ENCODE measurements around the gene PUS3. TPM values are rescaled to one million over a fixed set of nuclear protein-coding genes. Genes with fewer than 3 reads are reported as not detected.
A peak's percentile ranks its signal among the peaks of the same experiment; 100 is the strongest.

PUS3 gene
- total RNA-seq, 2 experiments from 2014 or later = 20.1 to 22.9 TPM

DNA sequence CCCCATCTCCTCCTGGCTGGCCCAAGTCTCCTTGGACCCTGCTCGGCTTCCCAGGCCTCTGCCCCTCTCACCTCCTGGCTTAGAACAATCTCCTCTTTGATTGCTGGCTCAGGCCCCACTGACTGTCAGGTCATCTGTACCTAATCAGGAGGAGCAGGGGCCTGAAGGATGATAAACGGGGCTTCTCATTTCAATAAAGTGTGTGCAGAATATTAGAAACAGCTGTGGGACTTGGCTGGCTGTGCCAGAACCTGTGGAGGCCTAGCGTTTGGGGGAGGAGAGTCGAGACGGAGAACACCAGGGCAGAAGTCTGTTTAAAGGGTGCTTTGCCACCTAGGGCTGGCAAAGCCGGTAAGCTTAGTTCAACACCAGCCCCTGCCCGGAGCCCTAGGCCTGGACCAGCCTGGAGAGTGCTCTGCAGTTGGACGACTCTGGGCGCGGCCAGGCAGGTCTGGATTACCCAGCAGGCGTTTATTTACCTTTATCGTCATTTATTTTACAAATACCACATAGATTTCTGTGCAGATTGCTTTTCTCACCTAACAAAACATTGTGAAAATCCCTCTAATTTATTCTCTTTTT is 32.7 kb upstream of the PUS3 start:
- Mint-ChIP-seq H3K36me3 (no peaks in the 10 kb centered on the region), H3K4me3 (no peak overlapping the region), H3K27me3 (peaks cover 8% of the 10 kb centered on the region), H3K27ac (no peak overlapping the region), H3K4me1 (ENCODE audit: low read depth) (peaks cover 6% of the 10 kb centered on the region), H3K9me3 (no peaks in the 10 kb centered on the region)
- CTCF ChIA-PET = no interaction called here
- POLR2A ChIA-PET = no interaction called here
- DNase-seq = no peak
- intact Hi-C loops (cut with micrococcal nuclease) = no loop called here

- CTCF ChIA-PET = no interaction called here
Observed at GRCh38 chr11:125935056-125935455, 32.0 kb upstream of the PUS3 start.

DNA sequence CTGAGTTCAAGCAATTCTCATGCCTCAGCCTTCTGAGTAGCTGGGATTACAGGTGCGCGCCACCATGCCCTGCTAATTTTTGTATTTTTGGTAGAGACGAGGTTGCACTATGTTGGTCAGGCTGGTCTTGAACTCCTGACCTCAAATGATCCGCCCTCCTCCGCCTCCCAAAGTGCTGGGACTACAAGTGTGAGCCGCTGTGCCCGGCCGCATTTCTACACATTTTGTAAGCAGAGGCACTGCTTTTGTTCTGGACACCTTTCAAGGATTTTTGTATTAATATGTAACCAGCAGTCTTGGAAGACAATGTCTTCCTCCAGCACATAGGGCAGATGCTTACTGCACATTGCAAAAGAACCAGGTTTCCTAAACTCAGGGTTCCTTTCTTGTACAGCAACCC is 31.5 kb upstream of the PUS3 start:
- H3K4me1 Mint-ChIP-seq (ENCODE audit: low read depth) = peaks cover 6% of the 10 kb centered on the region
- ChIA-PET POLR2A (no interaction called here), CTCF (no interaction called here)
- intact Hi-C loops (cut with micrococcal nuclease) = no loop called here
- no peak overlapping the region for H3K27ac Mint-ChIP-seq
- H3K36me3 Mint-ChIP-seq = no peaks in the 10 kb centered on the region
- no peak for DNase-seq
- peaks cover 11% of the 10 kb centered on the region for H3K27me3 Mint-ChIP-seq
- no peaks in the 10 kb centered on the region for H3K9me3 Mint-ChIP-seq
- H3K4me3 Mint-ChIP-seq = no peak overlapping the region

More at GRCh38 chr11:125935056-125935455, 32.0 kb upstream of the PUS3 start:
- Mint-ChIP-seq H3K27me3 (peaks cover 9% of the 10 kb centered on the region), H3K36me3 (no peaks in the 10 kb centered on the region), H3K4me3 (no peak overlapping the region), H3K27ac (no peak overlapping the region), H3K9me3 (no peaks in the 10 kb centered on the region), H3K4me1 (ENCODE audit: low read depth) (peaks cover 6% of the 10 kb centered on the region)
- POLR2A ChIA-PET = no interaction called here
- DNase-seq = no peak
- intact Hi-C loops (cut with micrococcal nuclease) = no loop called here

- POLR2A ChIA-PET = no interaction called here
- Mint-ChIP-seq H3K27ac (no peak overlapping the region), H3K4me1 (ENCODE audit: low read depth) (peaks cover 4% of the 10 kb centered on the region), H3K27me3 (peaks cover 11% of the 10 kb centered on the region), H3K36me3 (no peaks in the 10 kb centered on the region), H3K4me3 (no peak overlapping the region), H3K9me3 (no peaks in the 10 kb centered on the region)
- intact Hi-C loops (cut with micrococcal nuclease) = no loop called here
- CTCF ChIA-PET = interaction anchor here (1.7 kb wide), 1 partner anchor 9 kb away, joined by 3 read pairs; no protein-coding TSS in a partner anchor
- DNase-seq = peak; percentile 17
Observed at GRCh38 chr11:125933030-125933813, 30.2 kb upstream of the PUS3 start.

DNA sequence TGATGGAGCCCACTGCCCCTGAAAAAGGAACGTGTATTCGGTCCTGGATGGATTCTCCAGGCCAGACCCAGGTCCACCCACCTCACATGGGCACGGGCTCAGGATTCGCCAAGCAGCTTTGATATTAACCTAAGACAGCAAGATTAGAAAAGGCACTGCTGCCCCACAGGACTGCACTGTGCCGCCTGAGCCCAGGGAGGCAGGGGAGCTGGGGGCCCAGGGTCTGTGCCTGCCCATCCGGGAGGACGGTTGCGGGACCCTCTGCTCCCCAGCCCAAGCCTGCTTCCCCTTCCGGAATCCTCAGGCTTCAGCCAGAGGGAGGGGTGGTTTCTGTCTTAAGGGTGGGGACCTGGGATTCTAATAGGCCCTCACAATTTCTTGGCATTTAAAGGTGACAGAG is 29.3 kb upstream of the PUS3 start:
- POLR2A ChIA-PET = no interaction called here
- H3K4me3 Mint-ChIP-seq = no peak overlapping the region
- CTCF ChIA-PET = interaction anchor here (1.7 kb wide), 1 partner anchor 10 kb away, joined by 3 read pairs; no protein-coding TSS in a partner anchor
- no peak overlapping the region for H3K27ac Mint-ChIP-seq
- H3K4me1 Mint-ChIP-seq (ENCODE audit: low read depth) = peaks cover 3% of the 10 kb centered on the region
- no peak for DNase-seq
- H3K9me3 Mint-ChIP-seq = no peaks in the 10 kb centered on the region
- H3K27me3 Mint-ChIP-seq = peaks cover 11% of the 10 kb centered on the region
- H3K36me3 Mint-ChIP-seq = no peaks in the 10 kb centered on the region
- intact Hi-C loops (cut with micrococcal nuclease) = no loop called here

DNA sequence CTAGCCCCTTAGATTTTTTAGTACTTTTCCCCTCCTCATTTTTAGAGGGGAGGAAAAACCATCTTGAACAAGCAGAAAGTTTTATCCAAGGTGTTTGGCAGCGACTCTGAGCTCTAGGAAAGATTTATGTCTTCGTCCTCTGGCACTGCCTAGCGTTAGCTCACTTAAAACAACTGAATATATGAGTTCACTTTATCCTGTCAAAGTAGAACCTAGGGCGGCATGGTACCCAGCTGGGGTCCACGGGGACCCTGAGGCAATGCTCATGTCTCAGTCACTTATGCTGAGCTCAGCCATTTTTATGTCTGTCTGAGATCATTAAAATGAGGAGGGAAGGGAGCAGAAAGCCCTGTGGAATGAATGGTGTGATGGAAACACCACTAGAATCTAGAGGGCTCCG is 28.7 kb upstream of the PUS3 start:
- peaks cover 17% of the 10 kb centered on the region for H3K27me3 Mint-ChIP-seq
- H3K4me3 Mint-ChIP-seq = no peak overlapping the region
- CTCF ChIA-PET = interaction anchor here (1.7 kb wide), 1 partner anchor 11 kb away, joined by 3 read pairs; no protein-coding TSS in a partner anchor
- H3K9me3 Mint-ChIP-seq = no peaks in the 10 kb centered on the region
- peaks cover 3% of the 10 kb centered on the region for H3K4me1 Mint-ChIP-seq (ENCODE audit: low read depth)
- no peak for DNase-seq
- POLR2A ChIA-PET = no interaction called here
- intact Hi-C loops (cut with micrococcal nuclease) = no loop called here
- no peaks in the 10 kb centered on the region for H3K36me3 Mint-ChIP-seq
- H3K27ac Mint-ChIP-seq = no peak overlapping the region

- Mint-ChIP-seq H3K36me3 (no peaks in the 10 kb centered on the region), H3K4me3 (no peak overlapping the region), H3K9me3 (no peaks in the 10 kb centered on the region), H3K4me1 (ENCODE audit: low read depth) (peaks cover 3% of the 10 kb centered on the region), H3K27ac (no peak overlapping the region), H3K27me3 (peaks cover 17% of the 10 kb centered on the region)
- intact Hi-C loops (cut with micrococcal nuclease) = no loop called here
- ChIA-PET POLR2A (no interaction called here), CTCF (interaction anchor here (2.0 kb wide), 1 partner anchor 9 kb away, joined by 5 read pairs; no protein-coding TSS in a partner anchor)
- DNase-seq = no peak
Observed at GRCh38 chr11:125931116-125931515, 28.1 kb upstream of the PUS3 start.

DNA sequence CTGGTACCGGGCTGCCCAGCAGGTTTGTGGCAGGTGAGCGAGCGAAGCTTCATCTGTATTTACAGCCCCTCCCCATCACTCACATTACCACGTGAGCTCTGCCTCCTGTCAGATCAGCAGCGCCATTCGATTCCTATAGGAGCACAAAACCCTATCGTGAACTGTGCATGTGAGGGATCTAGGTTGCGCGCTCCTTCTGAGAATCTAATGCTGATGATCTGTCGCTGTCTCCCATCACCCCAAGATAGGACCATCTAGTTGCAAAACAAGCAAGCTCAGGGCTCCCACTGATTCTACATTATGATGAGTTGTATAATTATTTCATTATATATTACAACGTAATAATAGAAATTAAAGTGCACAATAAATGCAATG is 27.1 kb upstream of the PUS3 start:
- Mint-ChIP-seq H3K27me3 (peaks cover 17% of the 10 kb centered on the region), H3K4me3 (no peak overlapping the region), H3K4me1 (ENCODE audit: low read depth) (peaks cover 3% of the 10 kb centered on the region), H3K9me3 (no peaks in the 10 kb centered on the region), H3K27ac (no peak overlapping the region), H3K36me3 (no peaks in the 10 kb centered on the region)
- DNase-seq = no peak
- POLR2A ChIA-PET = no interaction called here
- CTCF ChIA-PET = interaction anchor here (1.1 to 2.0 kb wide), 2 partner anchors 10 to 12 kb away, joined by 3 to 5 read pairs; no protein-coding TSS in a partner anchor
- intact Hi-C loops (cut with micrococcal nuclease) = no loop called here

GRCh38 chr11:125929445-125930075 is 26.6 kb upstream of the PUS3 start:
- Mint-ChIP-seq H3K27ac (no peak overlapping the region), H3K4me1 (ENCODE audit: low read depth) (peaks cover 3% of the 10 kb centered on the region), H3K9me3 (no peaks in the 10 kb centered on the region), H3K27me3 (peaks cover 17% of the 10 kb centered on the region), H3K4me3 (no peak overlapping the region), H3K36me3 (no peaks in the 10 kb centered on the region)
- POLR2A ChIA-PET = no interaction called here
- intact Hi-C loops (cut with micrococcal nuclease) = no loop called here
- CTCF ChIA-PET = interaction anchor here (1.1 to 2.0 kb wide), 3 partner anchors 10 to 12 kb away, joined by 3 to 5 read pairs (median 3); no protein-coding TSS in a partner anchor
- DNase-seq = no peak

- no peak for DNase-seq
- Mint-ChIP-seq H3K27ac (no peak overlapping the region), H3K27me3 (peaks cover 8% of the 10 kb centered on the region), H3K4me1 (ENCODE audit: low read depth) (no peaks in the 10 kb centered on the region), H3K9me3 (no peaks in the 10 kb centered on the region), H3K4me3 (no peak overlapping the region), H3K36me3 (no peaks in the 10 kb centered on the region)
- ChIA-PET POLR2A (no interaction called here), CTCF (interaction anchor here (0.6 kb wide), 1 partner anchor 150 kb away, joined by 3 read pairs; no protein-coding TSS in a partner anchor)
- intact Hi-C loops (cut with micrococcal nuclease) = no loop called here
Observed at GRCh38 chr11:125926682-125927081, 23.7 kb upstream of the PUS3 start.

GRCh38 chr11:125925804-125926203 is 22.8 kb upstream of the PUS3 start:
- H3K4me1 Mint-ChIP-seq (ENCODE audit: low read depth) = no peaks in the 10 kb centered on the region
- intact Hi-C loops (cut with micrococcal nuclease) = no loop called here
- no peaks in the 10 kb centered on the region for H3K9me3 Mint-ChIP-seq
- peaks cover 8% of the 10 kb centered on the region for H3K27me3 Mint-ChIP-seq
- ChIA-PET CTCF (interaction anchor here (1.0 to 4.1 kb wide), 5 partner anchors 9 to 555 kb away, joined by 4 to 47 read pairs (median 4); no protein-coding TSS in a partner anchor), POLR2A (interaction anchor here (0.7 kb wide), 1 partner anchor 183 kb away, joined by 3 read pairs; no protein-coding TSS in a partner anchor)
- H3K27ac Mint-ChIP-seq = no peak overlapping the region
- H3K36me3 Mint-ChIP-seq = no peaks in the 10 kb centered on the region
- no peak for DNase-seq
- H3K4me3 Mint-ChIP-seq = no peak overlapping the region

- Mint-ChIP-seq H3K27ac (no peak overlapping the region), H3K4me3 (no peak overlapping the region), H3K27me3 (peaks cover 11% of the 10 kb centered on the region), H3K36me3 (no peaks in the 10 kb centered on the region), H3K4me1 (ENCODE audit: low read depth) (no peaks in the 10 kb centered on the region), H3K9me3 (no peaks in the 10 kb centered on the region)
- DNase-seq = no peak
- ChIA-PET POLR2A (interaction anchor here (0.7 kb wide), 1 partner anchor 184 kb away, joined by 3 read pairs; no protein-coding TSS in a partner anchor), CTCF (interaction anchor here (1.0 to 4.1 kb wide), 5 partner anchors 9 to 556 kb away, joined by 4 to 47 read pairs (median 4); no protein-coding TSS in a partner anchor)
- intact Hi-C loops (cut with micrococcal nuclease) = no loop called here
Observed at GRCh38 chr11:125925247-125925740, 22.3 kb upstream of the PUS3 start.
